Right atrium auricular region (tissue), 2 donors: Measurements from ENCODE around the gene CPSF3. TPM values are rescaled to one million over a fixed set of nuclear protein-coding genes. Genes with fewer than 3 reads are reported as not detected.

Experiments used
- DNase-seq: peaks from one replicate; pipeline ENCODE4 v3.0.0-alpha.2; 2019; ENCODE audit warnings: low spot score
- H3K27ac ChIP-seq, 2 donors: fragments of 200-600 bp; sonication (generic); 1 replicate in 1 of 2; 2 replicates in 1 of 2; pipeline ENCODE4 v1.5.1; 2016 to 2019
- H3K27me3 ChIP-seq, 2 donors: fragments of 200-600 bp; sonication (generic); one replicate each; pipeline versions ENCODE4 v1.5.1 to v1.6.0; 2017 to 2019
- H3K36me3 ChIP-seq: fragments of 200-600 bp; sonication (generic); one replicate; pipeline ENCODE4 v1.5.1; 2016
- H3K4me1 ChIP-seq, 2 donors: fragments of 200-600 bp; sonication (generic); one replicate each; pipeline versions ENCODE4 v1.5.1 to v1.6.0; 2017 to 2019
- H3K4me3 ChIP-seq, 2 donors: fragments of 200-600 bp; sonication (generic); 1 replicate in 1 of 2; 2 replicates in 1 of 2; pipeline ENCODE4 v1.5.1; 2017 to 2019; ENCODE audit warnings: mild to moderate bottlenecking in 1 of 2, moderate library complexity in 1 of 2
- H3K9me3 ChIP-seq, 2 donors: fragments of 200-600 bp; sonication (generic); one replicate each; pipeline ENCODE4 v1.5.1; 2019
- total RNA-seq, 2 donors: library from RNA; depleted of rRNA; stranded (reverse); fragments of >200 nt; gene quantifications; one replicate each; pipeline ENCODE4 v1.1.0, GENCODE V29; 2016
- TF ChIP-seq, protein P1 (sequence below), 2 donors: fragments of 200-600 bp; sonication (generic); IDR thresholded peaks; one replicate each; pipeline ENCODE4 v1.5.1; 2019; ENCODE audit warnings: antibody characterized with exemption in 2 of 2

The CPSF3 gene
- total RNA-seq, 2 donors from 2014 or later, result 13.7 to 13.9 TPM

DNA sequence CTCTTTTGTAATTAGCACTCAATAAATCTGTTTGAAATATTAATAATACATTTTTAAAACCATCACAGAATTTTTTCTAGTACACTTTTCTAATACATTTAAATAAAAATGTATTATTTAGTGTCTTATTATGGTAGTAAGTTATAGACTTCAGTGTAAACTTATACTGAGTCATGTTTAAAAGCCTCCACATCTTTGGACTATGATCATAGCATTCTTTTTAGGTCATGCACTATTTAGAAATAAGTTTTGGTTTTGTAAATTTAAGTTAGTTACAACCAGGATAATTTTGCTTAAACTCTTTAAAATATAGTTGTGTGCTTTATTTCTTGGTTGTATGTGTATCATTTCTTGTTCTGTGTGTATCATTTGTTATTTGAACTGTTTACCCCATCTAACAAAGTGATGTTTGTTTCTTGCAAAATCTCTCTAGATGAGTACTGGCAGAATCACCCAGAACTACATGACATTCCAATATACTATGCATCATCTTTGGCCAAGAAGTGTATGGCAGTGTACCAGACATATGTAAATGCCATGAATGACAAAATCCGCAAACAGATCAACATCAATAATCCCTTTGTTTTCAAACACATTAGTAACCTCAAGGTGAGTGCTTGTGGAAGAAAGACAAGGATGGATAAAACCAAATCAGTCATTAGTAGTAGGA lies 16.7 kb downstream of the CPSF3 start:
- Histone ChIP-seq H3K36me3 (peaks cover 57% of the 10 kb centered on the region), H3K9me3 (no peaks in the 10 kb centered on the region), H3K4me1 (no peaks in the 10 kb centered on the region), H3K27me3 (no peaks in the 10 kb centered on the region), H3K4me3 (no peak overlapping the region), H3K27ac (no peak overlapping the region)
- no peak for DNase-seq
- TF ChIP-seq, protein P1, sequence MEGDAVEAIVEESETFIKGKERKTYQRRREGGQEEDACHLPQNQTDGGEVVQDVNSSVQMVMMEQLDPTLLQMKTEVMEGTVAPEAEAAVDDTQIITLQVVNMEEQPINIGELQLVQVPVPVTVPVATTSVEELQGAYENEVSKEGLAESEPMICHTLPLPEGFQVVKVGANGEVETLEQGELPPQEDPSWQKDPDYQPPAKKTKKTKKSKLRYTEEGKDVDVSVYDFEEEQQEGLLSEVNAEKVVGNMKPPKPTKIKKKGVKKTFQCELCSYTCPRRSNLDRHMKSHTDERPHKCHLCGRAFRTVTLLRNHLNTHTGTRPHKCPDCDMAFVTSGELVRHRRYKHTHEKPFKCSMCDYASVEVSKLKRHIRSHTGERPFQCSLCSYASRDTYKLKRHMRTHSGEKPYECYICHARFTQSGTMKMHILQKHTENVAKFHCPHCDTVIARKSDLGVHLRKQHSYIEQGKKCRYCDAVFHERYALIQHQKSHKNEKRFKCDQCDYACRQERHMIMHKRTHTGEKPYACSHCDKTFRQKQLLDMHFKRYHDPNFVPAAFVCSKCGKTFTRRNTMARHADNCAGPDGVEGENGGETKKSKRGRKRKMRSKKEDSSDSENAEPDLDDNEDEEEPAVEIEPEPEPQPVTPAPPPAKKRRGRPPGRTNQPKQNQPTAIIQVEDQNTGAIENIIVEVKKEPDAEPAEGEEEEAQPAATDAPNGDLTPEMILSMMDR (IDR thresholded peaks at IDR 0.05), result no peak

DNA sequence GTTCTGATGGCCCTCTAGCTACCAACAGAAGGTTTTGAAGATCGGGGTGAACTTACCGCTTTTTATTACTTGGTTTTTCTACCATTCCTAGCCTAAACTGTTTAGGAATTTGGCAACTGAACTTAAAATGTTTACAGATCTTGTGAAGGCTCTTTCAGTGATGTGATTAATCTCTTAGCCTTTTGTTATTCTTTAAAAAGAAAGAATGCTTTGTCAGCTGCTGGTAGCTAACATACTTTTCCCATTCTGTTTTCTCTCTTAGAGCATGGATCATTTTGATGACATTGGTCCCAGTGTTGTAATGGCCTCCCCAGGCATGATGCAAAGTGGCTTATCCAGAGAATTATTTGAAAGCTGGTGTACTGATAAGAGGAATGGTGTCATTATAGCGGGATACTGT lies 18.1 kb downstream of the CPSF3 start:
- Histone ChIP-seq H3K36me3 (peaks cover 45% of the 10 kb centered on the region), H3K9me3 (no peaks in the 10 kb centered on the region), H3K27ac (no peak overlapping the region), H3K4me1 (no peaks in the 10 kb centered on the region), H3K4me3 (no peak overlapping the region), H3K27me3 (no peaks in the 10 kb centered on the region)
- TF ChIP-seq, protein P1 (IDR thresholded peaks at IDR 0.05), result no peak
- DNase-seq, result no peak

DNA sequence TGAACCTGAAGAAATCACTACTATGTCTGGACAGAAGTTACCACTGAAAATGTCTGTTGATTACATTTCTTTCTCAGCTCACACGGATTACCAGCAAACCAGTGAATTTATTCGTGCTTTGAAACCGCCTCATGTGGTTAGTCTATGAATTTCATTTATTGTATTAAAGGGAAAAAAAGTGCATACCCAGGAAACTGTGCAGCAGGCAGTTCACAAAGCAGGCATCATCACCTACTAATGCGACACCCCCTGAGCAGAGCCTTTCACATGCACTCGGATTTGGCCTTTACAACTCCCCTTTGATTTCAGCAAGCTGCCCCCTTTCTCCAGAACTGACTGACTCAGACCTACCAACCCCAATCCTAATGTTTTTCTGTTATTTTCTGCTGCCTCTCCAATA lies 20.1 kb downstream of the CPSF3 start:
- H3K36me3 ChIP-seq, result peaks cover 26% of the 10 kb centered on the region
- H3K4me3 ChIP-seq, result no peak overlapping the region
- DNase-seq, result no peak
- H3K27me3 ChIP-seq, result no peaks in the 10 kb centered on the region
- TF ChIP-seq, protein P1 (IDR thresholded peaks at IDR 0.05), result no peak
- no peaks in the 10 kb centered on the region for H3K9me3 ChIP-seq
- no peak overlapping the region for H3K27ac ChIP-seq
- H3K4me1 ChIP-seq, result no peaks in the 10 kb centered on the region

DNA sequence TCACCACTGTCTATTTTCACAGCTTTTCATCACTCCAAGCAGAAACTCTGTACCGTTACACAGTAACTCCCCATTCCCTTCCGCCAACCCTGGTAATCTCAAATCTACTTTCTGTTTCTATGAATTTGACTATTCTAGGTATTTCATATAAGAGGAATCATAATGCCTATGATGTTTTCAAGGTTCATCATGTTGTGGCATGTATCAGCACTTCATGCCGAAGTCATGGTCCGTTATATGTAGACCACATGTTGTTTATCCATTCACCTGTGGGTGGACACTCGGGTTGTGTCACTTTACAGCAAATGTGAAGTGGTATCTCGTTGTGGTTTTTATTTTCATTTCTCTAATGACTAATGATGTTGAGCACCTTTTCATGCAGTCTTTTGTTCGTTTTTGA lies 21.6 kb downstream of the CPSF3 start:
- Histone ChIP-seq H3K9me3 (no peaks in the 10 kb centered on the region), H3K4me3 (no peak overlapping the region), H3K27me3 (no peaks in the 10 kb centered on the region), H3K27ac (no peak overlapping the region), H3K4me1 (no peaks in the 10 kb centered on the region), H3K36me3 (peaks cover 31% of the 10 kb centered on the region)
- TF ChIP-seq, protein P1 (IDR thresholded peaks at IDR 0.05), result no peak
- no peak for DNase-seq

DNA sequence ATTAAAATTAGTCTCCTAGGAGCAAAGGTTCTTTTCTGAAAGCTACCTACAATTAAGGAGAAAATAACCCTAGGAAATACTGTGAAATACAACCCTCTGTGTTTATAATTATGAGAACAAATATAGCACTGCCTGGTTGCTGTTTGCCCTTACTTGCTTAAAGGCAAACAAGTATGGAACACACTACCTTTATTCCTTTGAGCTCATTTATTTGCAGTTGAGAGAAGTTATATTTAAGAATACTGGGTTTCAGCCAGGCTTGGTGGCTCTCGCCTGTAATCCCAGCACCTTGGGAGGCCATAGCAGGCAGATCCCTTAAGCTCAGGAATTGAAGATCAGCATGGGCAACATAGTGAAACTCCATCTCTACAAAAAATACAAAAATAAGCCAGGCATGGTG lies 27.8 kb downstream of the CPSF3 start:
- no peaks in the 10 kb centered on the region for H3K27me3 ChIP-seq
- H3K36me3 ChIP-seq, result peaks cover 44% of the 10 kb centered on the region
- no peaks in the 10 kb centered on the region for H3K4me1 ChIP-seq
- TF ChIP-seq, protein P1 (IDR thresholded peaks at IDR 0.05), result no peak
- no peak overlapping the region for H3K27ac ChIP-seq
- H3K4me3 ChIP-seq, result no peak overlapping the region
- H3K9me3 ChIP-seq, result no peaks in the 10 kb centered on the region
- no peak for DNase-seq

DNA sequence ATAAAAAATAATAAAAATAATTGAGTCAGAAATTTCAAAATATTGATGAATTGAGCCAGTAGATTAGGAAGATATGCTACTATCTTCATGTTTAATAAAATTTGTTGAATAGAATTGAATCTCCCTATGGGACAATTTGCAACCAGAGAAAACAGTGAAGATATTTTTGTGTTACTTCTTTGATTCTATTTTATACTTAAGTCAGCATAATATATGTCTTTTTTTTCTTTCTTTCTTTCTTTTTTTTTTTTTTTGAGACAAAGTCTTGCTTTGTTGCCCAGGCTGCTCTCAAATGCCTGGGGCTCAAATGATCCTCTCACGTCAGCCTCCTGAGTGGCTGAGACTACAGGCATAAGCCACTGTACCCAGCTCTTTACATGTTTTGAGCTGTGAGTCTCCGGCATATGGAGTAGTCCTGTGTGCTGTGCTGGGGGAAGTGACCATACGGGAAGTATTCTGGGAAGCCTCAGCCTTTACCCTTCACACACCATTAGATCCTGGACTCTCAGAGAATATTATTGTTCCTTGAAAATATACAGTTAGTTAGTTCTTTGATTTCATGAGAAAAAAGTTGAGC lies 37.1 kb downstream of the CPSF3 start:
- Histone ChIP-seq H3K4me3 (no peak overlapping the region), H3K36me3 (peaks cover 11% of the 10 kb centered on the region), H3K4me1 (no peaks in the 10 kb centered on the region), H3K27ac (no peak overlapping the region), H3K27me3 (no peaks in the 10 kb centered on the region), H3K9me3 (no peaks in the 10 kb centered on the region)
- DNase-seq, result no peak
- TF ChIP-seq, protein P1 (IDR thresholded peaks at IDR 0.05), result no peak
